IMR-90 (cell line): ENCODE results near the gene MICOS13. TPM values are rescaled to one million over a fixed set of nuclear protein-coding genes. Genes with fewer than 3 reads are reported as not detected.

Experiments used
- ATAC-seq: fragments of 200-7000 bp; cut with Tn5 transposase; 2 replicates; pipeline ENCODE4 v1.9.1; 2020; ENCODE audit warnings: low read depth, mild to moderate bottlenecking, moderate library complexity
- BruUV-seq: library from RNA; stranded (reverse); fragments of 400-500 nt; replicated peaks from 2 replicates; lab custom pipeline; 2021; lab: Mats Ljungman, UMichigan
- CTCF ChIA-PET: fragments of 300-600 bp; formaldehyde crosslinking; extraction: SDS; loops from one replicate; lab custom pipeline; 2021; ENCODE audit warnings: antibody characterized with exemption; lab: Yijun Ruan, JAX
- POLR2A ChIA-PET: fragments of 300-600 bp; sonication (Branson Sonifier 250); formaldehyde crosslinking; loops from one replicate; lab custom pipeline; 2022; ENCODE audit warnings: antibody characterized with exemption; ENCODE audit not compliant: unreplicated experiment; lab: Charles Lee
- DNase-seq: peaks from one replicate; pipeline ENCODE4 v3.0.0; 2013
- H2AFZ ChIP-seq: replicated peaks from 2 replicates; pipeline ENCODE3; 2013; ENCODE audit warnings: low read length, mild to moderate bottlenecking; ENCODE audit not compliant: poor library complexity
- H2AK5ac ChIP-seq: 2 replicates; pipeline ENCODE4 v1.6.1; 2013; ENCODE audit warnings: low read depth, low read length, inconsistent platforms
- H2AK9ac ChIP-seq: replicated peaks from 2 replicates; pipeline ENCODE3; 2013; ENCODE audit warnings: mild to moderate bottlenecking, low read depth, low read length, moderate library complexity; ENCODE audit not compliant: poor library complexity
- H2BK120ac ChIP-seq: 2 replicates; pipeline ENCODE4 v1.6.1; 2013; ENCODE audit warnings: low read depth, low read length, inconsistent platforms
- H2BK15ac ChIP-seq: 3 replicates; pipeline ENCODE4 v1.6.1; 2013; ENCODE audit warnings: low read depth, low read length, inconsistent platforms
- H2BK20ac ChIP-seq: 2 replicates; pipeline ENCODE4 v1.6.1; 2013; ENCODE audit warnings: low read depth, mild to moderate bottlenecking, inconsistent platforms, low read length, moderate library complexity
- H2BK5ac ChIP-seq: 2 replicates; pipeline ENCODE4 v1.6.1; 2013; ENCODE audit warnings: mild to moderate bottlenecking, low read depth, low read length, inconsistent platforms; ENCODE audit not compliant: poor library complexity, severe bottlenecking
- H3K14ac ChIP-seq: replicated peaks from 2 replicates; pipeline ENCODE4 v1.6.1; 2013; ENCODE audit warnings: low read depth, low read length, inconsistent platforms
- H3K18ac ChIP-seq: 2 replicates; pipeline ENCODE4 v1.6.1; 2013; ENCODE audit warnings: low read depth, low read length, control low read depth
- H3K23ac ChIP-seq: 2 replicates; pipeline ENCODE4 v1.6.1; 2013; ENCODE audit warnings: low read depth, low read length, inconsistent platforms
- H3K27ac ChIP-seq: 2 replicates; pipeline ENCODE4 v1.5.1; 2013; ENCODE audit warnings: mild to moderate bottlenecking, control low read depth, low read length; ENCODE audit not compliant: insufficient read depth
- H3K27me3 ChIP-seq: 2 replicates; pipeline ENCODE4 v1.6.1; 2013; ENCODE audit warnings: low read length; ENCODE audit not compliant: control insufficient read depth, insufficient read depth
- H3K36me3 ChIP-seq: 2 replicates; pipeline ENCODE4 v1.6.1; 2013; ENCODE audit warnings: low read length, mixed read lengths; ENCODE audit not compliant: control insufficient read depth, insufficient read depth
- H3K4ac ChIP-seq: 2 replicates; pipeline ENCODE4 v1.6.1; 2013; ENCODE audit warnings: low read depth, low read length, inconsistent platforms
- H3K4me1 ChIP-seq: 2 replicates; pipeline ENCODE4 v1.6.1; 2013; ENCODE audit warnings: low read length, mixed read lengths; ENCODE audit not compliant: control insufficient read depth, insufficient read depth
- H3K4me2 ChIP-seq: 2 replicates; pipeline ENCODE4 v1.6.1; 2013; ENCODE audit warnings: low read depth, mild to moderate bottlenecking, control low read depth, low read length, moderate library complexity
- H3K4me3 ChIP-seq: 2 replicates; pipeline ENCODE4 v1.5.1; 2013; ENCODE audit warnings: low read depth, mild to moderate bottlenecking, control low read depth, low read length, moderate library complexity; ENCODE audit not compliant: insufficient read depth
- H3K56ac ChIP-seq: 2 replicates; pipeline ENCODE4 v1.6.1; 2013; ENCODE audit warnings: low read length, inconsistent platforms; ENCODE audit not compliant: insufficient read depth; ENCODE audit errors: extremely low read depth
- H3K79me1 ChIP-seq, 2 experiments: 2 replicates each; pipeline ENCODE4 v1.6.1; 2013; ENCODE audit warnings: low read length in 2 of 2, inconsistent platforms in 1 of 2, low read depth in 1 of 2
- H3K9ac ChIP-seq: 2 replicates; pipeline ENCODE4 v1.6.1; 2013; ENCODE audit warnings: low read depth, low read length, control low read depth
- H3K9me1 ChIP-seq: 2 replicates; pipeline ENCODE4 v1.6.1; 2013; ENCODE audit warnings: low read length, inconsistent platforms; ENCODE audit not compliant: insufficient read depth
- H3K9me3 ChIP-seq: 2 replicates; pipeline ENCODE4 v1.6.1; 2013; ENCODE audit warnings: low read length; ENCODE audit not compliant: control insufficient read depth, insufficient read depth
- H4K20me1 ChIP-seq: 2 replicates; pipeline ENCODE4 v1.6.1; 2013; ENCODE audit warnings: low read length, inconsistent platforms; ENCODE audit not compliant: insufficient read depth
- H4K5ac ChIP-seq: 2 replicates; pipeline ENCODE4 v1.6.1; 2013; ENCODE audit warnings: mild to moderate bottlenecking, low read depth, low read length, control low read depth
- H4K8ac ChIP-seq, 2 experiments: 2 replicates each; pipeline ENCODE4 v1.6.1; 2013; ENCODE audit warnings: low read depth in 2 of 2, low read length in 2 of 2, control low read depth in 1 of 2, inconsistent platforms in 1 of 2
- H4K91ac ChIP-seq: 2 replicates; pipeline ENCODE4 v1.6.1; 2013; ENCODE audit warnings: low read depth, low read length, inconsistent platforms; ENCODE audit not compliant: insufficient read depth
- BHLHE40 ChIP-seq: fragments of 150-350 bp; IDR thresholded peaks from 2 replicates; pipeline ENCODE4 v1.6.1; 2016; ENCODE audit warnings: mild to moderate bottlenecking, low read depth, low read length
- CEBPB ChIP-seq: IDR thresholded peaks from 2 replicates; pipeline ENCODE4 v1.6.1; 2012; ENCODE audit warnings: low read depth, low read length, improper control_type of control experiment
- CHD1 ChIP-seq: IDR thresholded peaks from 2 replicates; pipeline ENCODE4 v1.6.1; 2012; ENCODE audit warnings: low read depth, low read length, improper control_type of control experiment
- ELK1 ChIP-seq: fragments of 150-350 bp; IDR thresholded peaks from 2 replicates; pipeline ENCODE4 v1.6.1; 2016; ENCODE audit warnings: low read depth, mild to moderate bottlenecking, low read length, moderate library complexity, borderline replicate concordance
- FOS ChIP-seq: fragments of 150-350 bp; IDR thresholded peaks from 2 replicates; pipeline ENCODE4 v1.6.1; 2016; ENCODE audit warnings: low read depth, low read length
- NFE2L2 ChIP-seq: fragments of 150-350 bp; IDR thresholded peaks from 2 replicates; pipeline ENCODE4 v1.6.1; 2016; ENCODE audit warnings: low read depth, mild to moderate bottlenecking, low read length
- POLR2A ChIP-seq: IDR thresholded peaks from 2 replicates; pipeline ENCODE4 v1.6.1; 2012; ENCODE audit warnings: mild to moderate bottlenecking, low read depth, low read length
- SMC3 ChIP-seq: fragments of 150-350 bp; IDR thresholded peaks from 2 replicates; pipeline ENCODE4 v1.6.1; 2016; ENCODE audit warnings: low read depth, mild to moderate bottlenecking, antibody characterized with exemption, low read length, moderate library complexity
- USF2 ChIP-seq: fragments of 150-350 bp; IDR thresholded peaks from 2 replicates; pipeline ENCODE4 v1.6.1; 2017; ENCODE audit warnings: mild to moderate bottlenecking, antibody characterized with exemption, low read length, low read depth
- WGBS, 2 experiments: methylation state at CpG; one replicate each; pipeline versions ENCODE4 v1.1.5 to v1.1.7; 2013; ENCODE audit warnings: missing lambda C conversion rate in 2 of 2; ENCODE audit not compliant: insufficient read length in 1 of 2; ENCODE audit errors: extremely low coverage in 2 of 2; 5-methylcytosine and 5-hydroxymethylcytosine counted together
- dilution Hi-C: fragments of 300-500 bp; cut with HindIII; formaldehyde crosslinking; loops from one replicate; pipeline ENCODE4 v1.14.3; 2018; ENCODE audit warnings: low sequenced_read_pairs; ENCODE audit not compliant: unreplicated experiment
- in situ Hi-C: fragments of 300-500 bp; cut with MboI; formaldehyde crosslinking; loops from 3 replicates; pipeline ENCODE4 v1.14.3; 2019; ENCODE audit warnings: low sequenced_read_pairs, inconsistent platforms, mixed read lengths
- intact Hi-C: fragments of 100-400 bp; cut with micrococcal nuclease; formaldehyde crosslinking; loops from 2 replicates; pipeline ENCODE4 v1.10.0; 2022
- polyA plus RNA-seq, 3 experiments: library from polyadenylated mRNA; depleted of rRNA; stranded (reverse); fragments of >200 nt; gene quantifications; 2 replicates each; pipeline ENCODE4 v1.2.3, GENCODE V29; 2012; ENCODE audit warnings: low replicate concordance in 1 of 3
- total RNA-seq: library from RNA; depleted of rRNA; stranded (reverse); fragments of >200 nt; gene quantifications from 2 replicates; pipeline ENCODE4 v1.2.3, GENCODE V29; 2012

Gene MICOS13
- total and polyA plus RNA-seq, 2 of the 4 experiments (the other 2 are of a cell fraction) = 14.5 to 48.9 TPM

- Histone ChIP-seq H3K23ac (peak overlapping the region; percentile 75), H3K18ac (peak overlapping the region; percentile 53), H3K36me3 (no peaks in the 10 kb centered on the region), H3K9me3 (no peaks in the 10 kb centered on the region), H3K56ac (peak overlapping the region; percentile 86; the same call in 1 of the 2 replicates), H2AFZ (peak overlapping the region; percentile 97), H3K27me3 (no peaks in the 10 kb centered on the region), H2BK20ac (no peak overlapping the region), H3K4ac (peak overlapping the region; percentile 85), H2BK15ac (no peak overlapping the region), H2AK5ac (peak overlapping the region; percentile 87), H3K9me1 (peaks cover 7% of the 10 kb centered on the region; the same call in 1 of the 2 replicates), H3K79me1 (peaks cover 15 to 19% of the 10 kb centered on the region in 2 experiments; a peak in 3 of 4 replicates), H2AK9ac (peak overlapping the region; percentile 97), H4K5ac (peak overlapping the region; percentile 85), H3K4me1 (peaks cover 7% of the 10 kb centered on the region), H2BK120ac (peak overlapping the region; percentile 22; the same call in 1 of the 2 replicates), H3K4me2 (peak overlapping the region; percentile 99), H4K91ac (peak overlapping the region; percentile 87), H3K27ac (peak overlapping the region; percentile 69), H4K8ac (peak overlapping the region; percentile 88 to 95), H2BK5ac (peak overlapping the region; percentile 58), H4K20me1 (no peaks in the 10 kb centered on the region; the same call in 1 of the 2 replicates), H3K9ac (peak overlapping the region; percentile 79), H3K4me3 (peak overlapping the region; percentile 75), H3K14ac (peak overlapping the region; percentile 68)
- intact Hi-C loops = no loop called here
- DNase-seq (no peak), ATAC-seq (no peak; the same call in 1 of the 2 replicates)
- WGBS, 2 experiments = 51% methylated on average over 10 of the region's 26 CpGs; no CpG with 5 or more reads in 1 of the 2 experiments
- TF ChIP-seq SMC3 (no peak), ELK1 (no peak), POLR2A (no peak), CHD1 (no peak), NFE2L2 (no peak), USF2 (no peak), FOS (no peak), CEBPB (no peak), BHLHE40 (no peak)
- CTCF ChIA-PET = no interaction called here
- dilution Hi-C loops = no loop called here
- in situ Hi-C loops = no loop called here
- POLR2A ChIA-PET = no interaction called here
- no TSS peak for BruUV-seq
Observed at GRCh38 chr19:5679289-5680083, 830 bp downstream of the MICOS13 start.
